Peyer's patch (tissue), 4 donors: ENCODE results near the gene FGFRL1. TPM values are rescaled to one million over a fixed set of nuclear protein-coding genes. Genes with fewer than 3 reads are reported as not detected.

Source experiments
- DNase-seq, 3 donors: peaks; one replicate each; pipeline ENCODE4 v3.0.0-alpha.2; 2017 to 2019
- H3K27ac ChIP-seq, 4 donors: fragments of 200-600 bp; sonication (generic); one replicate each; pipeline ENCODE4 v1.5.1; 2016 to 2019
- H3K27me3 ChIP-seq, 2 donors: fragments of 200-600 bp; sonication (generic); one replicate each; pipeline ENCODE4 v1.5.1; 2019
- H3K36me3 ChIP-seq, 3 donors: fragments of 200-600 bp; sonication (generic); one replicate each; pipeline ENCODE4 v1.5.1; 2016 to 2019
- H3K4me1 ChIP-seq, 4 donors: fragments of 200-600 bp; sonication (generic); one replicate each; pipeline ENCODE4 v1.5.1; 2016 to 2019
- H3K4me3 ChIP-seq, 4 donors: fragments of 200-600 bp; sonication (generic); 1 replicate in 3 of 4; 2 replicates in 1 of 4; pipeline ENCODE4 v1.5.1; 2016 to 2019; ENCODE audit warnings: mild to moderate bottlenecking in 1 of 4
- H3K9me3 ChIP-seq, 4 donors: fragments of 200-600 bp; sonication (generic); one replicate each; pipeline ENCODE4 v1.5.1; 2016 to 2019; ENCODE audit warnings: mild to moderate bottlenecking in 1 of 4
- POLR2A ChIP-seq, 2 donors: fragments of 450-650 bp; IDR thresholded peaks; one replicate each; pipeline ENCODE4 v1.5.1; 2017; ENCODE audit warnings: antibody characterized with exemption in 2 of 2, mild to moderate bottlenecking in 2 of 2, moderate library complexity in 2 of 2
- total RNA-seq, 4 donors: library from RNA; depleted of rRNA; stranded (reverse); fragments of >200 nt; gene quantifications; one replicate each; pipeline ENCODE4 v1.1.0, GENCODE V29; 2016
- TF ChIP-seq, protein P1 (sequence below), 6 experiments: fragments of 450-650 bp in 4 of 6; fragments of 200-600 bp in 2 of 6; sonication (generic) in 1 of 6; IDR thresholded peaks; one replicate each; pipeline ENCODE4 v1.5.1; 2017 to 2019; ENCODE audit warnings: antibody characterized with exemption in 6 of 6, mild to moderate bottlenecking in 3 of 6, moderate library complexity in 1 of 6

The FGFRL1 gene
- total RNA-seq, 4 donors from 2014 or later: 10.3 to 29.7 (median 26.8) TPM

DNA sequence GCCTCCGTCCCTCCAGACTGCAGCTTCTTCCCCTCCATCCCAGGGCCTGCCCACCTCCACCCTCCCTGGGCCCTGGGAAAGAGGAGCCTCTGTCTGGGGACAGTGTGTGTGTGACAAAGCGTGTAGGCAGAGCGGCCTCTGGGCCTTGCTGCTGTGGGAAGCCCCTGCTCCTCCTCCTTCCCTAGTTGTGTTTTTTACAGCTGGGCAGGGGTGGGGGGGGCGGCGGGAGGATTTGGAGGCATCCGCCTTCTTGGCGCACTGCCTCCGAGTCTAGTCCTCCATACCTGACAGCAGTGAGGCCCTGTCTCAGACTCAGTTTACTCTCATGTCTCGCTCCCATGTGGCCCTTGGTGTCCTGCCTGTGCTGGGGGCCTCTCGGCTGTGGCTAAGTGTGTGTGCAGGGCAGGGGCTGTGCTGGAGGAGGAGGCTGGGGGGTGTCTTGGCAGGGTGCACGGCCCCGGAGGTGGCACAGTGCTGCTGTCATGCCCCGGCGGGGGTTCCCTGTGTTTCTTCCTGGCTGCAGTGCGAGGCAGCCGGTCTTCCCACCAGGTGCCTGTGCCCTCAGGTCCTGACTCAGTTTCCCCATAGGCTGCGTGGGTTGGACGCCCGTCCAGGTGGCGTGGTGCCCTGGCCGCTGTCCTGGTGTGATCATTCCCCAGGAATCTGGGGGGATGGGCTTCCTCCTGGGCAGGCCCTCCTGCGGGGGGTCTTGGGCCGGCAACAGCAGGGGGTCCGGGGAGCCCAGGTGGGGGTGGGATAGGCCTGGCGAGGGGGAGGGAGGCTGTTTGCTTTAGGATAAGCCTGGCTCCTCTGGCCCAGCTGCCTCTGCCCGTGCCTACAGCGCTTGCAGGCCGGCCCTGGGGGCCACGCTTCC lies 7.0 kb downstream of the FGFRL1 start:
- H3K4me1 ChIP-seq: peaks cover 0 to 15% (median 10%) of the 10 kb centered on the region in 4 donors
- no peak for TF ChIP-seq POLR2A (IDR thresholded peaks at IDR 0.05)
- TF ChIP-seq, protein P1, sequence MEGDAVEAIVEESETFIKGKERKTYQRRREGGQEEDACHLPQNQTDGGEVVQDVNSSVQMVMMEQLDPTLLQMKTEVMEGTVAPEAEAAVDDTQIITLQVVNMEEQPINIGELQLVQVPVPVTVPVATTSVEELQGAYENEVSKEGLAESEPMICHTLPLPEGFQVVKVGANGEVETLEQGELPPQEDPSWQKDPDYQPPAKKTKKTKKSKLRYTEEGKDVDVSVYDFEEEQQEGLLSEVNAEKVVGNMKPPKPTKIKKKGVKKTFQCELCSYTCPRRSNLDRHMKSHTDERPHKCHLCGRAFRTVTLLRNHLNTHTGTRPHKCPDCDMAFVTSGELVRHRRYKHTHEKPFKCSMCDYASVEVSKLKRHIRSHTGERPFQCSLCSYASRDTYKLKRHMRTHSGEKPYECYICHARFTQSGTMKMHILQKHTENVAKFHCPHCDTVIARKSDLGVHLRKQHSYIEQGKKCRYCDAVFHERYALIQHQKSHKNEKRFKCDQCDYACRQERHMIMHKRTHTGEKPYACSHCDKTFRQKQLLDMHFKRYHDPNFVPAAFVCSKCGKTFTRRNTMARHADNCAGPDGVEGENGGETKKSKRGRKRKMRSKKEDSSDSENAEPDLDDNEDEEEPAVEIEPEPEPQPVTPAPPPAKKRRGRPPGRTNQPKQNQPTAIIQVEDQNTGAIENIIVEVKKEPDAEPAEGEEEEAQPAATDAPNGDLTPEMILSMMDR (IDR thresholded peaks at IDR 0.05): no peak

DNA sequence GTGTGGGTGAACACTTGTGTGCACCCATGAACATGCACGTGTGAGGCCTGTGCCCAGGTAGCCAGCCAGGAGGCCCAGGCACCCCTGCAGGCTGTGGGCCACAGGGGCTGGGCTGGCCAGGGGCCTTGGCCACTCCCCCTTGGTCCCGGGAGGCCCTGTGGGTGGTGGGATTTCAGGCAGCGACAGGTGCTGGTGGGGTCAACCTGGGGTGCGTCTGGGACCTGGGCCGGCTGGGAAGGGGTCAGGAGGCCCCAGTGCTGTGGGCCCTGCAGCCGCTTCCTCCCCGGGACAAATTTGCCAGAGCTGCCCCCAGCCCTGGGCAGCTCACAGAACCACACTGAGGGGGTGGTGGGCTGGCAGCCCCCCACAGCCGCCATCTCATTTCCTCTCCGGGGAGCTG lies 7.9 kb downstream of the FGFRL1 start:
- DNase-seq: no peak
- TF ChIP-seq, protein P1 (IDR thresholded peaks at IDR 0.05): no peak
- no peak for TF ChIP-seq POLR2A (IDR thresholded peaks at IDR 0.05)
- Histone ChIP-seq H3K4me1 (peaks cover 0 to 15% (median 10%) of the 10 kb centered on the region in 4 donors), H3K9me3 (no peaks in the 10 kb centered on the region), H3K27ac (no peak overlapping the region), H3K27me3 (no peaks in the 10 kb centered on the region), H3K4me3 (no peak overlapping the region), H3K36me3 (peaks cover 0 to 3% (median 0%) of the 10 kb centered on the region in 3 donors)

More for the DNA sequence above, 7.0 kb downstream of the FGFRL1 start:
- Histone ChIP-seq H3K27me3 (no peaks in the 10 kb centered on the region), H3K9me3 (no peaks in the 10 kb centered on the region), H3K27ac (no peak overlapping the region), H3K36me3 (no peaks in the 10 kb centered on the region), H3K4me3 (no peak overlapping the region)
- DNase-seq: no peak

DNA sequence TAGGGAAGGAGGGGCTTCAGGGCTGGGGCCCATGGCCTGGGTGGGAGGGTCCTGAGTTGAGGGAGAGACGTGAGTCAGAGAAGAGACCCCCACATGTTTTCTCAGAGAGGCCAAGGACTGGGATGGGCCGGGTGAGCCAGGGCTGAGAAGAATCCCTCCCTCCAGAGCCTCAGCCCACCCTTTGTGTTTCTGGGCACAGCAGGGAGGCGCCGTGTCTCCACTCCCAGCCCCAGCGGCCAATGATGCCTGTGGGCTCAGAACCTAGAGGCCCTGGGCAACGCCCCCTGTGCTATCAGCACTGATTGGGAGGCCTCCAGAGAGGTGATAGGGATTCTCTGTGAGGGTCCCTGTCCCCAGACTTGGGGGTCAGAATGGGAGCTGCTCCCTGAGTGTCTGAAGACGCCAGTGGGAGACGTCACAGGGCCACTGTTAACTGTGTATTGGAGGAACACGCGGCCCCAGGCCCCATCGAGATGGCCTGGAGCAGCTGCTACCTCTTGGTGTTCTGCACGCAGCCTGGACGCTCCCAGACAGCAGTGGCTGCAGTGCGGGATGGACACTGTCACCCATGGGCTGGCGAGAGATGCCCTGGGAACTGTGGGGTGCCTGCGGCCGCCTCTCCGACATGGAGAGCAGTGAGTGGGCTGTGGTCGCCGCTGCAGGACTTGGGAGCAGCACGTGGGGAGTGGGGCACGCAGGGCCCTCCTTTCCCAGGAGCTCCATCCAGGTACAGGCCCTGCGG lies 8.5 kb downstream of the FGFRL1 start:
- no peaks in the 10 kb centered on the region for H3K9me3 ChIP-seq
- H3K27me3 ChIP-seq: no peaks in the 10 kb centered on the region
- DNase-seq: no peak
- no peak overlapping the region for H3K27ac ChIP-seq
- peaks cover 0 to 15% (median 10%) of the 10 kb centered on the region in 4 donors for H3K4me1 ChIP-seq
- peaks cover 0 to 9% (median 0%) of the 10 kb centered on the region in 3 donors for H3K36me3 ChIP-seq
- TF ChIP-seq, protein P1 (IDR thresholded peaks at IDR 0.05): no peak
- no peak for TF ChIP-seq POLR2A (IDR thresholded peaks at IDR 0.05)
- no peak overlapping the region for H3K4me3 ChIP-seq

DNA sequence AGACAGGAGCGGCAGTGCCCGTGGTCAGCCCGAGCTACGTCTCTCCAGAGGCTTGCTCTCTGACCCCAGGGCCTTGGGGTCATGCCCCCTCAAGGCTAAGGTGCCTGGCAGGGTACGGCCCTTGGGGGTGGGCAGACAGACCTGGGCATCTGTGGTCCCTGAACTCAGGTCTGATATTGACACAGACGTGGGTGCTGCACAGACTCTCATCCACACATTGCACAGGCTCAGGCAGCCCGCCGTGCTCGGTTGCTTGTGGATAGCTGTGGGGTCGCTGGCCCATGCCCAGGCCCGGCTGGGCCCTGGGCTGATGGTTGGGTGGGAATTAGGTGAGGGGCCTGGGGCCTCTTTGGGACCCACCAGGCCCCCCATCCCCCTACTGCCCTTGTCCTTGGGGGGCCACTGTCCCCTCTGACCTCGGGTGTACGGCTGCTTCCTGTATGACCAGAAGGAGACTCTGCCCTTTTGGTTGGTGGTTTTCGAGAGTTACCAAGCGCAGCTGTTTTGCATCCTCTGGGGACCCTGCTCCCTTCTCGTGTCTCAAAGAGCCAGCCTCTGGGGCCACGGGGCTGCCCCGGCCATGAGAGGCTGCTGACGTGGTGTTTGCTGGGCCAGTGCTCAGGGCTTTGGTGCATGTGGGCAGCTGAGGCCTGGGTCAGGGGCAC lies 10.1 kb downstream of the FGFRL1 start:
- Histone ChIP-seq H3K4me1 (peaks cover 0 to 15% (median 10%) of the 10 kb centered on the region in 4 donors), H3K9me3 (no peaks in the 10 kb centered on the region), H3K27me3 (no peaks in the 10 kb centered on the region), H3K36me3 (peaks cover 0 to 10% (median 0%) of the 10 kb centered on the region in 3 donors), H3K27ac (peak overlapping the region in 1 of 4 donors; percentile 67), H3K4me3 (peak overlapping the region in 1 of 4 donors; percentile 15)
- no peak for TF ChIP-seq POLR2A (IDR thresholded peaks at IDR 0.05)
- TF ChIP-seq, protein P1 (IDR thresholded peaks at IDR 0.05): no peak
- peak in 2 of 3 donors; percentile 71 to 80 for DNase-seq

DNA sequence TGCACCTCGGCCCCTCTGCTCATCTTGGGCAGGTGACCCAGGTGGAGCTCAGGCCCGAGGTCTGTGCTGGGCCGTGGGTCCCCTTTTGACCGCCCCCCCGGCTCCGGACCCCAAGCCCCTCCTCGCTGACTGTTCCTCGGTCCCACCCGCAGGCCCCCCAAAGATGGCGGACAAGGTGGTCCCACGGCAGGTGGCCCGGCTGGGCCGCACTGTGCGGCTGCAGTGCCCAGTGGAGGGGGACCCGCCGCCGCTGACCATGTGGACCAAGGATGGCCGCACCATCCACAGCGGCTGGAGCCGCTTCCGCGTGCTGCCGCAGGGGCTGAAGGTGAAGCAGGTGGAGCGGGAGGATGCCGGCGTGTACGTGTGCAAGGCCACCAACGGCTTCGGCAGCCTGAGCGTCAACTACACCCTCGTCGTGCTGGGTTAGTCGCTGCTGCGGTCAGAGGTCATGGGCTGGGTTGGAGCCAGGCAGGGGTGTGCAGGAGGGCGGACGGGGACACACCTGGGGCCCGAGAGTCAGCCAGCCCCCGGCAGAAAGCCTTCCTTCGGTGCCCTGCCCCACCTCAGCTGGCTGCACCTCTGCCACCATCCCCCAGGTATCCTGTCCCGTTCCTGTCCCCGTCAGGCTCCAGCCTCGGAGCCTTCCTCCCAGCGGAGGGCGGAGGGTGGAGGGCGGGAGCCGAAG lies 10.8 kb downstream of the FGFRL1 start:
- Histone ChIP-seq H3K4me1 (peaks cover 0 to 15% (median 10%) of the 10 kb centered on the region in 4 donors), H3K27me3 (no peaks in the 10 kb centered on the region), H3K4me3 (no peak overlapping the region), H3K36me3 (peaks cover 0 to 10% (median 0%) of the 10 kb centered on the region in 3 donors), H3K9me3 (no peaks in the 10 kb centered on the region), H3K27ac (no peak overlapping the region)
- no peak for DNase-seq
- TF ChIP-seq POLR2A (IDR thresholded peaks at IDR 0.05): no peak
- TF ChIP-seq, protein P1 (IDR thresholded peaks at IDR 0.05): no peak
